HG03196 (cell line): ENCODE measurements around the gene ARHGEF11.
"Not testable (repeated sequence)": the region's sequence is repeated elsewhere in the genome, so short reads cannot be mapped to it uniquely, and the experiment has no call there.

Source experiments
- ATAC-seq: cut with Tn5 transposase; IDR thresholded peaks from one replicate; pipeline ENCODE4 v1.9.1; 2021; ENCODE audit not compliant: unreplicated experiment

The ARHGEF11 gene

DNA sequence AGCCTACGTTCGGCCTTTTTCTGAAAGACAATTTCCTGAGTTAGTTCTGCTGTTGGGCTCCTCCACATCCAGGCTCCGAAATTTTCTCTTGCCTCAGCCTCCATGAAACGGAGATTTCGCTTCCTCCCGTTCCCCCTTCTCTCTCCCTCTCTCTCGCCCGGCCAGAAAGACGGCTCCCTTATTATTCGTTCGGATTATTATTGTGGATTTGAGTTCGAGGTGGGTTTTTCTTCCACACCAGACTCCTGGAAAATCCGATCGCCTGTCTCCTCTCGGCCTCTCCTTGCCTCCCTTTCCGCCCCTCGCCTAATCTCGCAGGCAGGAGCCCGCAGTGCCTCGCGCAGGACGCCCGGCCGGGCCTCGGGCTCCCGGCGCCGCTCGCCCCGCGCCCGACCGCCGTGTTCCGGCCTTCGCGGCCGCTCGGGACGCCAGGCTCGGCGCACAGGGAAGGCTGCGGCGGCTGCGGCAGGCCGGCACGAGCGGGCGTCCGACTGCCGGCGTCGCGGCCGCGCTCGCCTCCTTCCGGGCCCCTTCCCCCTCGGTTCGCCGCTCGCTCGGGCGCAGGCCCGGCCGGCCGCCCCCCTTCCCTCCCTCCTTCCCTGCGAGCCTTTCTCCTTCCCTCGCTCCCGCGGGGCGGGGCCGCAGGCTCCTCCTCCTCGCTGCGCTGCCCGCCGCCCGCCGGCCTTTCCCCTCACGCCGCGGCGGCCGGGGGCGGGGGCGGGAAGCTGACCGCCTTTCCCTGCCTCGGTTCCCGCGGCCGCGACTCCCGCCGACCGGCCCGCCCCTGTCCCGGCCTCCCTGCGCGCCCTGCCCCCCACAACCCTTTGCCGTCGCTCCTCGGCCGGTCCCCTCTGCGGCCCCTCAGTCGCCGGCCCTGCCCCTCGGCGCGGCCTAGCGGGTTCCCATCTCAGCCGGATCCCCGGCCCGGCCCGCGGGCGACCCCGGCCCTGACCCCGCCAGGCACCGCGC, at the start of gene ARHGEF11:
TSS of gene ARHGEF11 (minus strand) at position 493 of the 969 bp plus-strand sequence. CDS start 1,412 bp downstream, outside the sequence.
- ATAC-seq = peak; percentile 63

- ATAC-seq = no peak
Observed at GRCh38 chr1:157095091-157095490, 49.5 kb upstream of the ARHGEF11 start.

- no peak for ATAC-seq
Observed at GRCh38 chr1:157092831-157093230, 47.3 kb upstream of the ARHGEF11 start.

DNA sequence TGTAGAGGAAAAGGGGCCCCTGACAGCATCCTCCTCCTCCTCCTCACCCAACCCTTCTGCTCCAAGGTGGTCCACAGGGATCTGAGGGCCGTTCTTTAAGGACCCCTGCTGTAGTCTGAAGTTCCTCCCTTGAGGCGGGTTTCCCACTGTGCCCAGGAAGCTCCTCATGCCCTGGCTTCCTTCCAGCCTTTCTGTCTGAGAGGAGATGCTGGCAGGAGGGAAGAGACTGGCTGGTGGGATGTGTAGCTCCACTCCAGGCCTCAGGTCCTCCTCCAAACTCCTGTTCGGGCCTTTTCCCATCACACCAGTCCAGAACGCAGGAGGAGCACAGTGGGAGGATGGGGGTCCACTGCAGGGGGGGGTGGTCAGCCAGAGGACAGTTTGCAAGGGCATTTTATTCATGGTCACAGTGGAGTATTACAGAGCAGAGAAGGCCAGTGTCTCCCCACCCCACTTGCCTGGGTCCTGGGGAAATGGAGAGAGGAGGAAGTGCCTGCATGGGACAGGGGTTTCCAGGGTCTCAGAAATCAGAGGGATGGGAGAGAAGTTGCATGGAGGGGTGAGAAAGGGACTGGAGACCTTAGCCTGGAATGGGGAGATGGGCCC, 46.2 kb upstream of the ARHGEF11 start:
- ATAC-seq = no peak

- ATAC-seq = no peak
Observed at GRCh38 chr1:157091186-157091585, 45.6 kb upstream of the ARHGEF11 start.

DNA sequence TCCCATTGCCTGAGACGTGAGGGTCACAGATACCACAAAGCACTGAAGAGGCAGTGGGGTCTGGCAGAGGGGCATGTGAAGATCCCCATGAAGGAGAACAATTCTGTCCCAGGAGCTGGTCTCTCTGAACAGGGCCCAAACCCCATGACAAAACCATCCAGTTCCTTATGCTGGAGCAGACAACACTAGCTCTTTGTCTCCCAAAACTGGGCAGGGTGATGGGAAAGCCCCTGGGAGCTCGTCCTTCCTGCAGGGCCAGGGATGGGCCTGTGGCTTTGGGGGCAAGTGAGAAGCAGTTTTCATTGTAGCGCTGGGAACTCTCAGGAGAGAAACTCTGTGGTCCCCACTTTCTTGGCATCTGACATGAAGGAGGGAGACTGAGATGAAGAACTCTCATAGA, 45.2 kb upstream of the ARHGEF11 start:
- ATAC-seq = no peak

DNA sequence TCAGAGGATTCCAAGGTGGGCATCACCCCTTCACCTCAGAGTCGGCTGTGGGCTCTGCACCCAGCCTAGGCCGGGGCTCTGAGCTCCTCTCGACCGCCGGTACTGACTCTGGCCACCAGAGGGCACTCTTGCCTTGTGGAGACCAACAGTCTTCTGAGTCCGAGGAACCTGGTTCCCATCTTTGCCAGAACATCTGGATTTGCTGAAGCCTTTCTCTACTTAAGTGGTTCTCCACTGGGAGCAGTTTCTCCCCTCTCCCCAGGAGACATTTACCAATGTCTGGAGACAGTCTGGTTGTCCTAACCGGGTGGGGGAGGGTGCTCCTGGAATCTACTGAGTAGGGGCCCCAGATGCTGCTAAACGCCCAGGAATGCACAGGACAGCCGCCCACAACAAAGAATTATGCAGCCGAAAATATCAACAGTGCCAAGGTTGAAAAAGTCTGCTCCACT, 44.7 kb upstream of the ARHGEF11 start:
- ATAC-seq = peak; percentile 67

GRCh38 chr1:157089789-157090188, 44.2 kb upstream of the ARHGEF11 start:
- no peak for ATAC-seq

DNA sequence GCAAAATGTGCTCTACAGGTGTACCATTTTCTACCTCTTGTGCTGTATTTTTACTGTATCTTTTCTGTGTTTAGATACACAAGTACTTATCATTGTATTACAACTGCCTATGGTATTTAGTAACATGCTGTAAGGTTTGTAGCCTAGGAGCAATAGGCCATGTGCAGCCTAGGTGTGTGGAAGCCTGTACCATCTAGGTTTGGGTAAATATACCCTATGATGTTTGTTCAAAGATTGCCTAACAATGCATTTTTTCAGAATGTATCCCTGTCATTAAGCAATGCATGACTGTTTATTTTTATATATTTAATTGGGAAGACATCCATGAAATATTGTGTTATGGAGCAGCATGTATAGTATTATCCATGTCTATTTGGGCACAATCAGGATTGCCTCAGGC, 43.1 kb upstream of the ARHGEF11 start:
- no peak for ATAC-seq

DNA sequence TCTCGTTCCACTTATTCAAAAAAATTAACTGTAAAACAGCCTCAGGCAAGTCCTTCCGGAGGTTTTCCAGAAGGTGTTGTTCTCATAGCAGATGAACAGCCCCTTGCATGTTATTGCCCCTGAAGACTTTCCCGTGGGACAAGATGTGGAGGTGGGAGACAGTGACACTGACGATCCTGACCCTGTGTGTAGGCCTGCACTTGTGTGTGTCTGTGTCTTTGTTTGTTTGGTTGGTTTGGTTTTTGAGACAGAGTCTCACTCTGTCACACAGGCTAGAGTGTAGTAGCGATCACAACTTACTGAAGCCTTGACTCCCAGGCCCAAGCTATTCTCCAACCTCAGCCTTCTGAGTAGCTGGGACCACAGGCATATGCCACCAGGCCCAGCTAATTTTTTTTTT, 41.5 kb upstream of the ARHGEF11 start:
- no peak for ATAC-seq

GRCh38 chr1:157086299-157086698, 40.8 kb upstream of the ARHGEF11 start:
- ATAC-seq = no peak

GRCh38 chr1:157085421-157085820, 39.9 kb upstream of the ARHGEF11 start:
- ATAC-seq = no peak

- no peak for ATAC-seq
Observed at GRCh38 chr1:157084720-157085119, 39.2 kb upstream of the ARHGEF11 start.

GRCh38 chr1:157081707-157082106, 36.2 kb upstream of the ARHGEF11 start:
- no peak for ATAC-seq

GRCh38 chr1:157080714-157081113, 35.2 kb upstream of the ARHGEF11 start:
- ATAC-seq = no peak

GRCh38 chr1:157077394-157077793, 31.9 kb upstream of the ARHGEF11 start:
- no peak for ATAC-seq

GRCh38 chr1:157073944-157074685, 28.6 kb upstream of the ARHGEF11 start:
- ATAC-seq = no peak

DNA sequence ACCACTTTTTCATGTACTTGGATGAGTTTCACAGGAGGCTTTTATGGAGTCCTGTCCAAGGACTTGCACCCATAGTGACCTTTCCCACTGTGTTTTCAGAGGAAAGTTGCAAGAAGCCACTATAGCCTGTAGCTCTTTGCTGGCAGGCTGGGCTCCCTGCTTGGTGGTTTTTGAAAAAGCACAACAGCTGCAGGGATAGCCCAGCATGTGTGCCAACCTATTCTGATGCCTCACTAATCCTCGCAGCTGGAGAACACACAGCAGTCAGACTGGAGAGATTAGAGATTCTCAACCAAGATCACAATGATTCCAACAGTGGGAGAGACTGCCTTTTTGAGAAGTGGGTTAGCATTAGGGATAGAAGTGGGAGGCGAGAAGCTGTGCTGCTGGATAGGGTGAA, 24.1 kb upstream of the ARHGEF11 start:
- ATAC-seq = no peak

GRCh38 chr1:157059241-157059640, 13.7 kb upstream of the ARHGEF11 start:
- not testable (repeated sequence) for ATAC-seq

- no peak for ATAC-seq
Observed at GRCh38 chr1:157056269-157056668, 10.7 kb upstream of the ARHGEF11 start.

DNA sequence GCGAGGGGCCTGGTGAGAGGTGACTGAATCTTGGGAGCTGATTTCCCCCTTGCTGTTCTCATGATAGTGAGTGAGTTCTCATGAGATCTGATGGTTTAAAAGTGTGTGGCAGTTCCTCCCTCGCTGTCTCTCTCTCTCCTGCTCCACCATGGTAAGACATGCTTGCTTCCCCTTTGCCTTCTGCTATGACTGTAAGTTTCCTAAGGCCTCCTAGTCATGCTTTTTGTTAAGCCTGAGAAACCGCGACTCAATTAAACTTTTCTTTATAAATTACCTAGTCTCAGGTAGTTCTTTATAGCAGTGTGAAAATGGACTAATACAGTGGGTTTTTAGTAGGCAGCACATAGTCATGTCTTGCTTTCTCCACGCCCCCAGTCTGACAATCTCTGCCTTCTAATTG, 10.2 kb upstream of the ARHGEF11 start:
- not testable (repeated sequence) for ATAC-seq
